ENCODE data around the gene SETBP1.

The SETBP1 gene

DNA sequence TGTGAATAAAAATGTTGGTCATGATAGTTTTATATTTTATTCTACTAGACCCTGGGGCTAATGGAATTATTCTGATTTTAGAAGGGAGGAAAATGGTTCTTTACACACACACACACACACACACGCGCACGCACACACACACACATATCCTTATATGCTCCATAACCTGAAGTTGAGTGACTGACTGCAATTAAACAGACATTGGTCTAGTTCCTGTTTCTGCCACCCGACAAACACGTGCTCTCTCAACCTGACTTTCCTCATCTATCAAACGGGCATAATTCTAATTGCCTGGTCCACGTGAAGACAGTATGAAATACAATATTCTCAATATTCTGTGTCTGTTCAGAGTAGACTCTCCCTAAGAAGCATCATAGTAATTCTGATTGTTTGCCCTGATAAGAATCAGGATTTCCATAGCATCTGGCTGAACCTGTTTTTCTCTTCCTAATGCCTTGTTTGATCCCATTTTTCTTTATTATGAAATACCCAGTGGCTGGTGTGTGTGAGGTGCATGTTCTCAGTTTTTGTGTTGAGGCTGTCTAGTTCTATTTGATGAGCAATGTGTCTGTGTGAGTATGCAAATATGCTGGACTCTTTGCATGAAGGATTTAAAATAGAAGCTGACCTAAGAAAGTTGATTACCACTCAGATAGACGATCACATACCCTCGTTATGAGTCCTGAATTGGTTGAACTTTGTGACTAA lies 51.0 kb downstream of the SETBP1 start:
- no peak for DNase-seq (ENCODE audit: low read depth, low spot score)

DNA sequence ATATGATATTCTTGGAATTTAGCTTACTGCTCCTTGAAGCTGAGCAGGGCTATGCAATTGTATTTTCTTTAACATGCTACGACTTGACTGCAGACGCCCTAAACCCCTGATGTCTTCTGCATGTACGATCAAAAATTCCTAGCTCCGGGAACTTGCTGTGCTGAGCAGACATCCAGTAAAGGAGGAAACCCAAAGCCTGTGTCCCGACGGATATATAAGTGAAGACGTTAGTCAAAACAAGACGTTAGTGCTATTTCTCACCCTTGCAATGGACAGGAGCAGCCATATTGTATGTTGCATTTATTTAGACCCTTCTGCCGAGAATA lies 51.5 kb downstream of the SETBP1 start:
- no peak for DNase-seq (ENCODE audit: low read depth, low spot score)

GRCh38 chr18:44732599-44732998 lies 51.9 kb downstream of the SETBP1 start:
- no peak for DNase-seq (ENCODE audit: low read depth, low spot score)

- no peak for DNase-seq (ENCODE audit: low read depth, low spot score)
Observed at GRCh38 chr18:44733069-44733753, 52.5 kb downstream of the SETBP1 start.

DNA sequence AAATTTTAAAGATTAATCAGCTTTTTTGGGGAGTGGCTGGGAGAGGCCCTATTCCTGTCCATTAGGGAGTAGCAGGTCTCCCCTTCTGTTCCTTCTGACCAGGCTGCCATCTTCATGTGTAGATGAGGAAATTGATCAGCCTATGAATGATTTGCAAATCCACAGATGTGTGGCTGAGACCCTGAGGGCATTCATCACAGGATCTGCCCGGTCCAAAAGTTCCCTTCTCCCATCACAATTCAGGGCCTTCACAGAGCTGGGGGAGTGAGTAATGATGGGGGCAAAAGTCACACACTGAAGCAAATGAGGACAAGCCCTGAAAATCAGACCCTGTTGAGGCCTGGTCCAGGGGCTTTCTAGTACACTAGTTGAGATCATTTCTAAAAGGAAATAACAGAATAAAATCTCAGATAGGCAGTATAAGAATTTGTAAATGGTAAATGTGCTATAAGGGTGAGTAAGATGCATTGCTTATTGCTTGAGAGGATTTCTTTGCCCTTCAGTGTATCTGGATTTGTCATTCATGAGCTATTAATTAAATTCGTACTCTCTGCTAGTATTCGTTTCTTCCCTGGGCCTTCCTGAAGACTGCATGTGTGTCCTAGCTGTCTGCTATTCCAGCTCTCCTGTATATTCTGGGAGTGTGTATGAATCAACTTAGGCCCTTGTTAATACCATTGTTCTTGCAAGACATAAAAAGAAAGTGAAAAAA lies 53.2 kb downstream of the SETBP1 start:
- DNase-seq (ENCODE audit: low read depth, low spot score): no peak

DNA sequence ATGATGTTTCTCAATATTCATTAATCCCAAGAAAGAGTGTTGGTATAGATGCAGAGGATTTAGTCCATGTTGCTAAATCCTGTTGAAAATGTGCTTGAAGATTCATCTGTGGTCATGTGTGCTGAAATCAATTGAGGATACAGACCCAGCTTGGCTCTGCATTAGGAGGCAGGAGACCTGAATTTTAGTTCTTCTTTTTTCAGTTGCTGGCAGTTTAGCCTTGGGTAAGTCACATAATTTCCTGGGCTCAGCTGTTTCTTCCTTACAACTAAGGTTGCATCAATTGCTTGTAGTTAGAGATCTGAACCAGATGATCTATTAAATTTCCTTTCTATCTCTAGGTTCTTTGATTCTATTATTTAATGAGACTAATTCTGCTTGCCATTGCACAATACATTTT lies 54.4 kb downstream of the SETBP1 start:
- no peak for DNase-seq (ENCODE audit: low read depth, low spot score)

- no peak for DNase-seq (ENCODE audit: low read depth, low spot score)
Observed at GRCh38 chr18:44736664-44737380, 56.1 kb downstream of the SETBP1 start.

DNA sequence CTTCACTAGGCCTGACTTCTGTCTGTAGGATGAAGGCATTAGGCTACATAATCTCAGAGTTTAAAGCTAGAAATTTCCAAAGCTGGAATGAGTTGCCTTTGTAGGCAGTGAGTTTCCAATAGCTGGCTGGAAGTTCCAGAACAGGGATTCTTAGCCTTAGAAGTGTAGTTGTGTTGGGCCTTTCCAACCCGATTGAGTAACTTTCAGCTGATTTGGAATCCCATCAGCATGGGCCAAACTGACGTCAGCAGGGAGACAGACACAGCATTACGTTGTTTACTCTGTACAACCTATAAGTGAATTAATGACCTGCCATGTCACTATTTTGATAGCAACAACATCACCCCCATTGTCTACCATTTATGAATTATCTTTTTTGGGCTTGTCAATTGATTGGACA lies 56.9 kb downstream of the SETBP1 start:
- no peak for DNase-seq (ENCODE audit: low read depth, low spot score)

DNA sequence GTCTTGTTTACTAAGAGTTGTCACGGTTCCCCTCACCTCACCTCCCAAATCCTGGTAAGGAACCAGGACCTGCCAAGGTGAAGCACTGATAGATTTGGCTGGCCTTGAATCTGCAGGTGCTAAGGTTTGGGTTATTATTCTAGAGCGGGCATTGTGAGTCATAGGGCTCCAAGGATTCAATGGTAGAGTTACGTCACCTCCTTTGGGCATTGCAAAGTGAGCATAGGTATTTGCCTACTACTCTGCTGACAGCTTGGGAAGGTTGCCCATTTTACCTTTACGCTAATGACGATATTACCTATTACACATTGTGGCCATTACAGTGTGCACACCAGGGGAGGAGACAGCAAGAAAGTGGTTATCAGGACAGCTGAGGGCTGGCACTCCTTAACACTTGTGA lies 59.3 kb downstream of the SETBP1 start:
- no peak for DNase-seq (ENCODE audit: low read depth, low spot score)

- no peak for DNase-seq (ENCODE audit: low read depth, low spot score)
Observed at GRCh38 chr18:44741085-44741484, 60.4 kb downstream of the SETBP1 start.

DNA sequence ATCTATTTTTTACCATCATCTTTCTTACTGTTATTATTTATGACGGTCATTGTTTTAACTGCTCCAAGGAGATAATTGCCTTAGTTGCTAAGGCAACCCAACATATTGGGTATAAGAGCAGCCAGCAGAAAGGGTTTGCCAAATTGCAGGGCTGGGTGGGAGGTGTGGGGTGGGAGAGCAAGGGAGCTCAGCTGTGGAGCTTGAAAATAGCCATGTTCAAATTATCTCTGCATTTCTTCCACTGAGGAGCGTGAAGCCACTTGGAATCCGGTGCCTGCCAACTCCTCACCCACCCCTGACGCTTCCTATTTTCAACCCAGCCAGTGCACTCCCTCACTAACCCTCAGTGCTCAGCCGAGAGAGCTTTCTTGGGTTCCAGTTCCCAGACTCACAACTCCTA lies 60.8 kb downstream of the SETBP1 start:
- no peak for DNase-seq (ENCODE audit: low read depth, low spot score)

GRCh38 chr18:44742126-44742525 lies 61.4 kb downstream of the SETBP1 start:
- no peak for DNase-seq (ENCODE audit: low read depth, low spot score)

- no peak for DNase-seq (ENCODE audit: low read depth, low spot score)
Observed at GRCh38 chr18:44742718-44743311, 62.1 kb downstream of the SETBP1 start.

DNA sequence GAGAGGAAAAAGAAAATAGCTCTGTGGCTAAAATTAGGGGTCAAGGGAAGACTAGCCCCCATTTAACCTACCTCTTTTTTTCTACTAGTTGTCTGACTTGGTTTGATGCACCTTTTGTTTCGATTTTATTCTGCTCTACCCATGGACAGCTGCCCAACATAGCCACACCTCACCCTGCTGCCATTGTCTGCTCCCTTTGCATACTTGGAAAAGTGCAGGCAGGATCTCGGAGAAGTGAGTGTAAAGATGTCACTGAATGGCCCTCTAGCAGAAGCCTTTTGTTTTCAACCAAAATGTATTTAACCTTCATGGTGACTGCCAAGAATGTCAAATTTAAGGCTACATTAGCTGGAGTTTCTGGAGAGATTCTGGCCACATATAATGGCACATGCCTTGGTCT lies 62.9 kb downstream of the SETBP1 start:
- DNase-seq (ENCODE audit: low read depth, low spot score): no peak

GRCh38 chr18:44744161-44745121 lies 63.8 kb downstream of the SETBP1 start:
- no peak for DNase-seq (ENCODE audit: low read depth, low spot score)

GRCh38 chr18:44747157-44747556 lies 66.5 kb downstream of the SETBP1 start:
- no peak for DNase-seq (ENCODE audit: low read depth, low spot score)

GRCh38 chr18:44748582-44748981 lies 67.9 kb downstream of the SETBP1 start:
- no peak for DNase-seq (ENCODE audit: low read depth, low spot score)

DNA sequence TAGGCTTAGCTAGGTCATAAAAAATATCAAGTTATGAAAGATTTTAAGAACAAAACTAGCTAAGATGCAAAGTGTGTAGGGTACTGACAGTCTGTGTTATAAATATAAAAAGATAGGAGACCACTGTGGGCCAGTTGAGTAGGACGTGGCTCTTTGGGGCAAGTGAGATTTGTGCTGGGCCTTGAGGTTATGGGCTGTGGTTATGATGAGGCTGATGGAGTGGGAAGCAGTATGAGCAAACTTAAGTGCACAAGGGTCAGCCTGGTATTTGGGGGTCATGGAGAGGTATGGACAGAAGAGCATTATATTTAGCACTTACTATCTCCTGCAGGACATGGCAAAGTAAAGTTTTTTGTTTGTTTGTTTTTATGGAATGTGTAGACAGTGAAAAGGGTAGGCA lies 70.1 kb downstream of the SETBP1 start:
- DNase-seq (ENCODE audit: low read depth, low spot score): no peak

DNA sequence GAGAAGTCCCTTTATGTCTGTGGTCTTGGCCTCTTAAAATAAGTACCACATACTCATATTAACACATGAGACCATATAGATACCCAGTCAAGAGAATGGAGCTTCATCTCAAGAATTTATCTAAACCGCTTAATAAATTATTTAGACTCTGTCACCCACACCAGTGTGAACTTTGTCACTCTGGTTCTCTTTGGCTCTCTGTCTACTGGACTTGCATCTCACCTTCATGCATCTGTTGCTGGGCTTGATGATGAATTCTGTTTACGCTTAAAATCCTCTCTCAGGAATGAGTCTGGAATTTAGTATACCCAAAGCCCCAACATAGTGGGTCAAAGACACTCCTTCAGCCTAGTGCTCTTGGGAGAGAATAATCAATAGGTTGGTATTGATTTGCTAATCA lies 73.9 kb downstream of the SETBP1 start:
- DNase-seq (ENCODE audit: low read depth, low spot score): no peak

DNA sequence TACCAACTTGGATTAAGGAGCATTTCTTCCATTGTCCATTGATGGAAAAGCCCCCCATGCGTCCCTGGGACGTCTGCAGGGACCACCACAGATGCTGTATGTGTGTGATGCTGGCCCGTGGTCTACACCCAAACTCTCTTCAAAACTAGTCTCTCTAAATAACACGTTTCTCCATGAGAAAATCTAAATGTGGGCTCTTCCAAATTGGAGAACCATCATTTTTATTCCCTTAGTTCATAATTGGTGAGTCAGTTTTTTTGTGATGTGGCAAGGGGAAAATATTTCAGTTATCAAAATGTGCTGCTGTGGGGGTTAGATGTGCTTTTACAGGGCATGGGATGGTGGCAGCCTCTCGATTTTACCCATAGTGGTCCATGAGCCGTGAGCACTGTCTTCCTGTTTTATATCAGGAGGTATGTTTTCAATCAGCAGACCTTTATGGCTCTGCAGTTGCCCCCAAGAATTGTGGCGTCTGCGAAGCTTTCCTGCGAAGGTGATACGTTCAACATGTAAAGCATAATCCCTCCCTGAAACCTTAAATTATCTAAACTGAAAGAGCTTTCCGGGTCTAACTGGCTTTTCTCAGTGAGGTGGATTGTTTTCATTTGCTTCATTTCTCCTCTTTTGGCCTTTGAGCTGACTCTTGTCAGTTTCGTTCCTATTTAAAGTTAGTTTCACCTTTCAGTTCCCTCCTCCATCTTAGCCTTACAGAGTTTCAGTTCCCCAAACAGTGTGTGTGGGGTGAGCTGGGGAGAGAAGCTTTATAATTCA lies 78.4 kb downstream of the SETBP1 start:
- DNase-seq (ENCODE audit: low read depth, low spot score): no peak

Measured in iPS DF 19.7 (cell line).